C4-2B (cell line): ENCODE measurements around the gene KCNQ1OT1.

Source experiments
- ZFX ChIP-seq: fragments of 450-650 bp; IDR thresholded peaks from 2 replicates; pipeline ENCODE4 v1.6.1; 2017
- TF ChIP-seq, protein P1 (sequence below): fragments of 450-650 bp; conservative IDR thresholded peaks from 2 replicates; pipeline ENCODE4 v1.5.1; 2017; ENCODE audit warnings: mild to moderate bottlenecking

DNA sequence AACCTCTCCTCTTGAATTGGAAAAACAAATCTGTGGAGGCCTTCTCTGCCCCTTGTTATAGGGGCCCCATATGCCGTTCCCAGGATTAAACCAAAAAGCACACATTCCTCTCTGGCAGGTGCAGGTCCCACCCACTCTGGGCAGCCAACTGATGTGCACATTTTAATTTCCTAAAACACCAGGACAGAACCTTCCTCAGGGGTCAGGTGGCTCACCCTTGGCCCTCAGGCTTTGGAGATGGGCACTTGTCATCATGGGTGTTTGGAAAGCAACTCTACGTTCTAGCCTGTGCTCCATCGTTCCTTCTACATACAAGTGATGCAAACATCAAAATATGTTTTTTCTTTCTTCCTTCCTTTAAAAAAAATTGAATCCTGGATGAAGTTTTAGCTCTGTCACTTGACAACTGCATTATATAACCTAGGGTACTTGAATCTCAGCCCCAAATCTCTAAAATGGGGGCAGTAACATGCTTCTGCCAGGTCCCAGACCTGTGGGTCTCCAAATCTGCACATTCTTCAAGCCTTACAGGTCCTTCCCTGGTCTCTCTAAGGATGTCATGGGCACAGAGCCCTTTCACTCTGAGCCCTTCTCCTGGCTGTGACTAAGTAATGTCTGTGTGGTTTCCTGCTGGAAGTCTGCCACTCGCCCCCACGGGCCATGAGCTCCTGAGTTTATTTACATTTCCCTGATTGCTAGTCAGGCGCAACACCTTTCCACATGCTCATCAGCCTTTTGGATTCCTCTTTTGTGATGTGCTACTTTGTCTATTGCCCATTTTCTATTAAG lies 43.8 kb downstream of the KCNQ1OT1 start:
- TF ChIP-seq, protein P1, sequence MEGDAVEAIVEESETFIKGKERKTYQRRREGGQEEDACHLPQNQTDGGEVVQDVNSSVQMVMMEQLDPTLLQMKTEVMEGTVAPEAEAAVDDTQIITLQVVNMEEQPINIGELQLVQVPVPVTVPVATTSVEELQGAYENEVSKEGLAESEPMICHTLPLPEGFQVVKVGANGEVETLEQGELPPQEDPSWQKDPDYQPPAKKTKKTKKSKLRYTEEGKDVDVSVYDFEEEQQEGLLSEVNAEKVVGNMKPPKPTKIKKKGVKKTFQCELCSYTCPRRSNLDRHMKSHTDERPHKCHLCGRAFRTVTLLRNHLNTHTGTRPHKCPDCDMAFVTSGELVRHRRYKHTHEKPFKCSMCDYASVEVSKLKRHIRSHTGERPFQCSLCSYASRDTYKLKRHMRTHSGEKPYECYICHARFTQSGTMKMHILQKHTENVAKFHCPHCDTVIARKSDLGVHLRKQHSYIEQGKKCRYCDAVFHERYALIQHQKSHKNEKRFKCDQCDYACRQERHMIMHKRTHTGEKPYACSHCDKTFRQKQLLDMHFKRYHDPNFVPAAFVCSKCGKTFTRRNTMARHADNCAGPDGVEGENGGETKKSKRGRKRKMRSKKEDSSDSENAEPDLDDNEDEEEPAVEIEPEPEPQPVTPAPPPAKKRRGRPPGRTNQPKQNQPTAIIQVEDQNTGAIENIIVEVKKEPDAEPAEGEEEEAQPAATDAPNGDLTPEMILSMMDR: no peak
- no peak for TF ChIP-seq ZFX
